IMR-90 (cell line): ENCODE measurements around the gene EFCAB5. TPM values are rescaled to one million over a fixed set of nuclear protein-coding genes. Genes with fewer than 3 reads are reported as not detected.
A peak's percentile ranks its signal among the peaks of the same experiment; 100 is the strongest.

Experiments
- ATAC-seq: fragments of 200-7000 bp; cut with Tn5 transposase; 2 replicates; pipeline ENCODE4 v1.9.1; 2020; ENCODE audit warnings: low read depth, mild to moderate bottlenecking, moderate library complexity
- BruUV-seq: library from RNA; stranded (reverse); fragments of 400-500 nt; replicated peaks from 2 replicates; lab custom pipeline; 2021; lab: Mats Ljungman, UMichigan
- CTCF ChIA-PET: fragments of 300-600 bp; formaldehyde crosslinking; extraction: SDS; loops from one replicate; lab custom pipeline; 2021; ENCODE audit warnings: antibody characterized with exemption; lab: Yijun Ruan, JAX
- POLR2A ChIA-PET: fragments of 300-600 bp; sonication (Branson Sonifier 250); formaldehyde crosslinking; loops from one replicate; lab custom pipeline; 2022; ENCODE audit warnings: antibody characterized with exemption; ENCODE audit not compliant: unreplicated experiment; lab: Charles Lee
- DNase-seq: peaks from one replicate; pipeline ENCODE4 v3.0.0; 2013
- H2AFZ ChIP-seq: replicated peaks from 2 replicates; pipeline ENCODE3; 2013; ENCODE audit warnings: low read length, mild to moderate bottlenecking; ENCODE audit not compliant: poor library complexity
- H2AK5ac ChIP-seq: 2 replicates; pipeline ENCODE4 v1.6.1; 2013; ENCODE audit warnings: low read depth, low read length, inconsistent platforms
- H2AK9ac ChIP-seq: replicated peaks from 2 replicates; pipeline ENCODE3; 2013; ENCODE audit warnings: mild to moderate bottlenecking, low read depth, low read length, moderate library complexity; ENCODE audit not compliant: poor library complexity
- H2BK120ac ChIP-seq: 2 replicates; pipeline ENCODE4 v1.6.1; 2013; ENCODE audit warnings: low read depth, low read length, inconsistent platforms
- H2BK15ac ChIP-seq: 3 replicates; pipeline ENCODE4 v1.6.1; 2013; ENCODE audit warnings: low read depth, low read length, inconsistent platforms
- H2BK20ac ChIP-seq: 2 replicates; pipeline ENCODE4 v1.6.1; 2013; ENCODE audit warnings: low read depth, mild to moderate bottlenecking, inconsistent platforms, low read length, moderate library complexity
- H2BK5ac ChIP-seq: 2 replicates; pipeline ENCODE4 v1.6.1; 2013; ENCODE audit warnings: mild to moderate bottlenecking, low read depth, low read length, inconsistent platforms; ENCODE audit not compliant: poor library complexity, severe bottlenecking
- H3K14ac ChIP-seq: replicated peaks from 2 replicates; pipeline ENCODE4 v1.6.1; 2013; ENCODE audit warnings: low read depth, low read length, inconsistent platforms
- H3K18ac ChIP-seq: 2 replicates; pipeline ENCODE4 v1.6.1; 2013; ENCODE audit warnings: low read depth, low read length, control low read depth
- H3K23ac ChIP-seq: 2 replicates; pipeline ENCODE4 v1.6.1; 2013; ENCODE audit warnings: low read depth, low read length, inconsistent platforms
- H3K27ac ChIP-seq: 2 replicates; pipeline ENCODE4 v1.5.1; 2013; ENCODE audit warnings: mild to moderate bottlenecking, control low read depth, low read length; ENCODE audit not compliant: insufficient read depth
- H3K27me3 ChIP-seq: 2 replicates; pipeline ENCODE4 v1.6.1; 2013; ENCODE audit warnings: low read length; ENCODE audit not compliant: control insufficient read depth, insufficient read depth
- H3K36me3 ChIP-seq: 2 replicates; pipeline ENCODE4 v1.6.1; 2013; ENCODE audit warnings: low read length, mixed read lengths; ENCODE audit not compliant: control insufficient read depth, insufficient read depth
- H3K4ac ChIP-seq: 2 replicates; pipeline ENCODE4 v1.6.1; 2013; ENCODE audit warnings: low read depth, low read length, inconsistent platforms
- H3K4me1 ChIP-seq: 2 replicates; pipeline ENCODE4 v1.6.1; 2013; ENCODE audit warnings: low read length, mixed read lengths; ENCODE audit not compliant: control insufficient read depth, insufficient read depth
- H3K4me2 ChIP-seq: 2 replicates; pipeline ENCODE4 v1.6.1; 2013; ENCODE audit warnings: low read depth, mild to moderate bottlenecking, control low read depth, low read length, moderate library complexity
- H3K4me3 ChIP-seq: 2 replicates; pipeline ENCODE4 v1.5.1; 2013; ENCODE audit warnings: low read depth, mild to moderate bottlenecking, control low read depth, low read length, moderate library complexity; ENCODE audit not compliant: insufficient read depth
- H3K56ac ChIP-seq: 2 replicates; pipeline ENCODE4 v1.6.1; 2013; ENCODE audit warnings: low read length, inconsistent platforms; ENCODE audit not compliant: insufficient read depth; ENCODE audit errors: extremely low read depth
- H3K79me1 ChIP-seq, 2 experiments: 2 replicates each; pipeline ENCODE4 v1.6.1; 2013; ENCODE audit warnings: low read length in 2 of 2, inconsistent platforms in 1 of 2, low read depth in 1 of 2
- H3K9ac ChIP-seq: 2 replicates; pipeline ENCODE4 v1.6.1; 2013; ENCODE audit warnings: low read depth, low read length, control low read depth
- H3K9me1 ChIP-seq: 2 replicates; pipeline ENCODE4 v1.6.1; 2013; ENCODE audit warnings: low read length, inconsistent platforms; ENCODE audit not compliant: insufficient read depth
- H3K9me3 ChIP-seq: 2 replicates; pipeline ENCODE4 v1.6.1; 2013; ENCODE audit warnings: low read length; ENCODE audit not compliant: control insufficient read depth, insufficient read depth
- H4K20me1 ChIP-seq: 2 replicates; pipeline ENCODE4 v1.6.1; 2013; ENCODE audit warnings: low read length, inconsistent platforms; ENCODE audit not compliant: insufficient read depth
- H4K5ac ChIP-seq: 2 replicates; pipeline ENCODE4 v1.6.1; 2013; ENCODE audit warnings: mild to moderate bottlenecking, low read depth, low read length, control low read depth
- H4K8ac ChIP-seq, 2 experiments: 2 replicates each; pipeline ENCODE4 v1.6.1; 2013; ENCODE audit warnings: low read depth in 2 of 2, low read length in 2 of 2, control low read depth in 1 of 2, inconsistent platforms in 1 of 2
- H4K91ac ChIP-seq: 2 replicates; pipeline ENCODE4 v1.6.1; 2013; ENCODE audit warnings: low read depth, low read length, inconsistent platforms; ENCODE audit not compliant: insufficient read depth
- CEBPB ChIP-seq: IDR thresholded peaks from 2 replicates; pipeline ENCODE4 v1.6.1; 2012; ENCODE audit warnings: low read depth, low read length, improper control_type of control experiment
- CHD1 ChIP-seq: IDR thresholded peaks from 2 replicates; pipeline ENCODE4 v1.6.1; 2012; ENCODE audit warnings: low read depth, low read length, improper control_type of control experiment
- MAFK ChIP-seq: IDR thresholded peaks from 2 replicates; pipeline ENCODE4 v1.6.1; 2012; ENCODE audit warnings: low read depth, low read length, improper control_type of control experiment
- POLR2A ChIP-seq: IDR thresholded peaks from 2 replicates; pipeline ENCODE4 v1.6.1; 2012; ENCODE audit warnings: mild to moderate bottlenecking, low read depth, low read length
- RCOR1 ChIP-seq: IDR thresholded peaks from 2 replicates; pipeline ENCODE4 v1.6.1; 2012; ENCODE audit warnings: mild to moderate bottlenecking, low read length, improper control_type of control experiment; ENCODE audit not compliant: insufficient replicate concordance
- WGBS, 2 experiments: methylation state at CpG; one replicate each; pipeline versions ENCODE4 v1.1.5 to v1.1.7; 2013; ENCODE audit warnings: missing lambda C conversion rate in 2 of 2; ENCODE audit not compliant: insufficient read length in 1 of 2; ENCODE audit errors: extremely low coverage in 2 of 2; 5-methylcytosine and 5-hydroxymethylcytosine counted together
- dilution Hi-C: fragments of 300-500 bp; cut with HindIII; formaldehyde crosslinking; loops from one replicate; pipeline ENCODE4 v1.14.3; 2018; ENCODE audit warnings: low sequenced_read_pairs; ENCODE audit not compliant: unreplicated experiment
- in situ Hi-C: fragments of 300-500 bp; cut with MboI; formaldehyde crosslinking; loops from 3 replicates; pipeline ENCODE4 v1.14.3; 2019; ENCODE audit warnings: low sequenced_read_pairs, inconsistent platforms, mixed read lengths
- intact Hi-C: fragments of 100-400 bp; cut with micrococcal nuclease; formaldehyde crosslinking; loops from 2 replicates; pipeline ENCODE4 v1.10.0; 2022
- polyA plus RNA-seq, 3 experiments: library from polyadenylated mRNA; depleted of rRNA; stranded (reverse); fragments of >200 nt; gene quantifications; 2 replicates each; pipeline ENCODE4 v1.2.3, GENCODE V29; 2012; ENCODE audit warnings: low replicate concordance in 1 of 3
- total RNA-seq: library from RNA; depleted of rRNA; stranded (reverse); fragments of >200 nt; gene quantifications from 2 replicates; pipeline ENCODE4 v1.2.3, GENCODE V29; 2012
- TF ChIP-seq, protein P1 (sequence below): conservative IDR thresholded peaks from 2 replicates; pipeline ENCODE4 v1.5.1; 2012; ENCODE audit warnings: mild to moderate bottlenecking, low read depth, low read length, improper control_type of control experiment
- TF ChIP-seq, protein P2 (sequence below): fragments of 150-350 bp; IDR thresholded peaks from 2 replicates; pipeline ENCODE4 v1.6.1; 2017; ENCODE audit warnings: mild to moderate bottlenecking, antibody characterized with exemption, low read length, low read depth

The EFCAB5 gene
- total and polyA plus RNA-seq, 2 of the 4 experiments (the other 2 are of a cell fraction) = 0.14 TPM; not detected in 1

DNA sequence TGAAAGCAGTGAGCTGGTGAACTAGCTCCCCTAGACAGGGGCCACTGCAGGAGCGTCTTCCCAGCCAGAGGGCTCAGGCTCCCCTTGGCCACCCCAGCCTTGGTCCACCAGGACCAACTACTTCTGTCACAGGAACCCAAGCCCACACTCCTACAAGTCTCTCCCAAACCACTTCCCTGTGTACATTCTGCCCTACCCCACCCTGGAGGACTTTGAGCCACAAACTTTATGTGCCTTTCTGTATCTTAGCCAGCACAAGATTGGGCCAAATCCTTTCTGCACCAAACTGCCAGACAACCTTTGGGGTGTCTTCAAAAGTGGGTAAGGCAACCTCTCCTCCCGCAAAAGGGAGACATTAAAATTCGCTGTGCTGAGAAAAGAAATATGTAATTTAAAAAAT lies 31.6 kb downstream of the EFCAB5 start:
- H2AFZ ChIP-seq = peak overlapping the region; percentile 32
- H4K20me1 ChIP-seq = no peaks in the 10 kb centered on the region
- H2BK20ac ChIP-seq = no peak overlapping the region
- no peak overlapping the region for H3K9ac ChIP-seq
- H4K91ac ChIP-seq = no peak overlapping the region
- no peak overlapping the region for H2BK15ac ChIP-seq
- no peak overlapping the region for H3K4me2 ChIP-seq
- no peak for DNase-seq
- dilution Hi-C loops (no loop called here), intact Hi-C loops (no loop called here), in situ Hi-C loops (no loop called here)
- no peak for ATAC-seq
- no peak overlapping the region for H4K5ac ChIP-seq
- no peaks in the 10 kb centered on the region for H3K4me1 ChIP-seq
- BruUV-seq = no TSS peak
- no peak overlapping the region for H3K27ac ChIP-seq
- H3K79me1 ChIP-seq = no peaks in the 10 kb centered on the region
- no peak overlapping the region for H3K18ac ChIP-seq
- ChIA-PET CTCF (no interaction called here), POLR2A (no interaction called here)
- H2BK5ac ChIP-seq = no peak overlapping the region
- no peaks in the 10 kb centered on the region for H3K9me1 ChIP-seq
- H3K4me3 ChIP-seq = no peak overlapping the region
- H3K23ac ChIP-seq = no peak overlapping the region
- H3K4ac ChIP-seq = no peak overlapping the region
- TF ChIP-seq MAFK (no peak), CHD1 (no peak), RCOR1 (no peak), POLR2A (no peak), CEBPB (no peak)
- TF ChIP-seq, protein P1, sequence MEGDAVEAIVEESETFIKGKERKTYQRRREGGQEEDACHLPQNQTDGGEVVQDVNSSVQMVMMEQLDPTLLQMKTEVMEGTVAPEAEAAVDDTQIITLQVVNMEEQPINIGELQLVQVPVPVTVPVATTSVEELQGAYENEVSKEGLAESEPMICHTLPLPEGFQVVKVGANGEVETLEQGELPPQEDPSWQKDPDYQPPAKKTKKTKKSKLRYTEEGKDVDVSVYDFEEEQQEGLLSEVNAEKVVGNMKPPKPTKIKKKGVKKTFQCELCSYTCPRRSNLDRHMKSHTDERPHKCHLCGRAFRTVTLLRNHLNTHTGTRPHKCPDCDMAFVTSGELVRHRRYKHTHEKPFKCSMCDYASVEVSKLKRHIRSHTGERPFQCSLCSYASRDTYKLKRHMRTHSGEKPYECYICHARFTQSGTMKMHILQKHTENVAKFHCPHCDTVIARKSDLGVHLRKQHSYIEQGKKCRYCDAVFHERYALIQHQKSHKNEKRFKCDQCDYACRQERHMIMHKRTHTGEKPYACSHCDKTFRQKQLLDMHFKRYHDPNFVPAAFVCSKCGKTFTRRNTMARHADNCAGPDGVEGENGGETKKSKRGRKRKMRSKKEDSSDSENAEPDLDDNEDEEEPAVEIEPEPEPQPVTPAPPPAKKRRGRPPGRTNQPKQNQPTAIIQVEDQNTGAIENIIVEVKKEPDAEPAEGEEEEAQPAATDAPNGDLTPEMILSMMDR = no peak
- TF ChIP-seq, protein P2, sequence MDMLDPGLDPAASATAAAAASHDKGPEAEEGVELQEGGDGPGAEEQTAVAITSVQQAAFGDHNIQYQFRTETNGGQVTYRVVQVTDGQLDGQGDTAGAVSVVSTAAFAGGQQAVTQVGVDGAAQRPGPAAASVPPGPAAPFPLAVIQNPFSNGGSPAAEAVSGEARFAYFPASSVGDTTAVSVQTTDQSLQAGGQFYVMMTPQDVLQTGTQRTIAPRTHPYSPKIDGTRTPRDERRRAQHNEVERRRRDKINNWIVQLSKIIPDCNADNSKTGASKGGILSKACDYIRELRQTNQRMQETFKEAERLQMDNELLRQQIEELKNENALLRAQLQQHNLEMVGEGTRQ = no peak
- H2BK120ac ChIP-seq = no peak overlapping the region
- H2AK5ac ChIP-seq = no peak overlapping the region
- H4K8ac ChIP-seq = no peak overlapping the region
- H2AK9ac ChIP-seq = no peak overlapping the region
- H3K27me3 ChIP-seq = no peaks in the 10 kb centered on the region; the same call in 1 of the 2 replicates
- no peak overlapping the region for H3K56ac ChIP-seq
- WGBS, 2 experiments = 20% methylated on average over 1 of the region's 3 CpGs; no CpG with 5 or more reads in 1 of the 2 experiments
- H3K9me3 ChIP-seq = no peaks in the 10 kb centered on the region
- no peak overlapping the region for H3K14ac ChIP-seq
- H3K36me3 ChIP-seq = no peaks in the 10 kb centered on the region
